Amygdala (tissue), 56 donors: ENCODE measurements around the gene AKAP8L.

ENCODE experiments used
- DNase-seq, 56 donors: peaks; one replicate each; lab custom pipeline; 2025; lab: John Stamatoyannopoulos, UW

The AKAP8L gene

GRCh38 chr19:15418579-15419412 is at the start of gene AKAP8L:
Gene AKAP8L (minus strand): TSS chr19:15418988. CDS start chr19:15418923, 65 bp downstream.
- DNase-seq, result peak; percentile 77 to 99 (median 98)

GRCh38 chr19:15467734-15468214 is 49.0 kb upstream of the AKAP8L start:
- DNase-seq, result no peak

DNA sequence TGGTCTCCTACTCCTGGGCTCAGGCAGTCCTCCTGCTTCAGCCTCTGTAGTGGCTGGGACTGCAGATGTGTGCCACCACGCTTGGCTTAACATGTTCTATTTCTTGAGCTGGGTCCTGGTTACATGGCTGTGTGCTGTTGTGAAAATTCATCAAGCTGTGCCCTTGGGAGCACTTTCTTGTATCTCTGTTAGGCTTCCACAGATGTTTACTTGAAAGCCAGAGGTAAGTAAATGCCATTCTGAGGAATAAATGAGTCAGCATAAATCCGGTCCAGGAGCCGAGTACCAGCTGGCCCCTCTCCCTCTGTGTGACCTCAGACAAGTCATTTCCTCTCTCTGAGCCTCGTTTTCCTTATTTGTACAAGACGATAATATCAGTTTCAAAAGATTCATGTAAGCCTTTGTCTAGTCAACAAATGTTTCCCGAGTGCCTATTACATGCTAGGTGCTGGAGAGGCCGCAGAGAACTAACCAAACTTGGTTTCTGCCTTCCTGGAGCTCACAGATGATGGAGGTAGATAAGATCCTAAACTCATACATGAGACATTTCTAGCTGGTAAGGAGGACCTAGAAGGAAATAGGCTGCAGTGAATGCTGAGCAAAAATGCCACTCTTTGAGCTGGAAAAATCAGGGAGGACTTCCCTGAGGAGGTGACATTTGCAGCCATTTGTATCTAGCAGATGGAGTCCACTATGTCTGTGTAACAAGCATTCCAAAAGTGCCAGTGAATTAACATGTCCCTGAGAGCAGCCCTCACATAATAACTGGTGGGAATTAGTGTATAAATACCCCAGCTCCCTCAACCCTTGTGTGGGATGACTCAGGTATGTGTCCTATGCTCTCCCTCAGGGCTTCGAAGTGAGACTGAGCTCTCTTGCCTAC is 48.3 kb upstream of the AKAP8L start:
- DNase-seq, result no peak

GRCh38 chr19:15464394-15465385 is 45.9 kb upstream of the AKAP8L start, which contains the start of gene RASAL3:
Gene RASAL3 (minus strand): TSS chr19:15464544. CDS start chr19:15464358, 186 bp downstream.
- peak in 2 of 56 donors; percentile 10 to 18 for DNase-seq

- peak in 5 of 56 donors; percentile 6 to 26 (median 11) for DNase-seq
These were observed 45.1 kb upstream of the AKAP8L start for GRCh38 chr19:15463861-15464371.

- DNase-seq, result no peak
These were observed 42.9 kb upstream of the AKAP8L start for GRCh38 chr19:15461694-15462093.

GRCh38 chr19:15457701-15458484 is 39.1 kb upstream of the AKAP8L start:
- no peak for DNase-seq

DNA sequence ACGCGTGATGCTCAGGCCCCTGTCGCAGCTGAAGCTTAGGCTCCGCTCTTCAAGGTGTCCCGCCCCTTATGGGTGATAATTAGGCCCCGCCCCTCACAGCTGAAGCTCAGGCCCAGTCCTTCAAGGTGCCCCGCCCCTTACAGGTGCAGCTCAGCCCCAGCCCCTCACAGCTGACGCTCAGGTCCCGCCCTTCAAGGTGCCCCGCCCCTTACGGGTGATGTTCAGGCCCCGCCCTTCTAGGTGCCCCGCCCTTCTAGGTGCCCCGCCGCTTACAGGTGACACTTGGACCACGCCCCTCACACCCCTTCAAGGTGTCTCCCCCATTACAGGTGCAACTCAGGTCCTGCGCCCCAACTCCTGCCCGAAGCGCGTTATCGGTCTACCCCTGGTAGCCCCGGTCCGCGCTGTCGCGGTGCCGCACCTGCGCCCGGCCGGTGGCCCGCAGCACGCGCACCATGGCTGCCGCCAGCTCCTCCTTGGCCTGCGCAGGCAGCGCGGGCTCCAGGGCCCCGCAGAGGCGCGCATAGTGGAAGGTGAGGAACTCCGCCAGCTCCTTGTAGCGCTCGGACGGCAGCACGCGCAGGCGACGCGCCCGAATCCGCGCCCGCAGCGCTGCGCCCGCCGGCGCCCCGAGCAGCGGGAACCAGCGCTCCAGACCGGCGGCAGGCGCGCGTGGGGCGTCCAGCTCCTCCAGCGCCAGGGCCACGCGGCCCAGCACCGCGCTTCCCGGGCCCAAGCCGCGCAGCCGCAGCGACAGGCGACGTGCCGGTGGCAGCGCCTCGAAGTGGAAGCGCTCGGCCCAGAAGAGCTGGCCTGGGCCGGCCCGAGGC is 38.3 kb upstream of the AKAP8L start:
- no peak for DNase-seq

- no peak for DNase-seq
These were observed 37.7 kb upstream of the AKAP8L start for GRCh38 chr19:15456441-15456840.

- DNase-seq, result no peak
These were observed 37.2 kb upstream of the AKAP8L start for GRCh38 chr19:15455996-15456395.

GRCh38 chr19:15453906-15454860 is 35.4 kb upstream of the AKAP8L start:
- DNase-seq, result no peak

GRCh38 chr19:15453091-15453578 is 34.3 kb upstream of the AKAP8L start:
- no peak for DNase-seq

GRCh38 chr19:15452111-15453047 is 33.6 kb upstream of the AKAP8L start:
- peak in 29 of 56 donors; percentile 7 to 89 (median 31) for DNase-seq

GRCh38 chr19:15450528-15450890 is 31.7 kb upstream of the AKAP8L start:
- no peak for DNase-seq
